Thyroid gland (tissue), 4 donors: ENCODE data around the gene CHMP2B.

Source experiments
- CTCF ChIP-seq, 6 experiments: fragments of 200-600 bp in 3 of 6; fragments of 450-650 bp in 3 of 6; sonication (generic) in 3 of 6; IDR thresholded peaks; one replicate each; pipeline ENCODE4 v1.5.1; 2016 to 2019; ENCODE audit warnings: antibody characterized with exemption in 6 of 6, mild to moderate bottlenecking in 2 of 6, inconsistent platforms in 1 of 6, moderate library complexity in 1 of 6
- POLR2A ChIP-seq, 2 donors: fragments of 450-650 bp; IDR thresholded peaks; one replicate each; pipeline ENCODE4 v1.6.1; 2017; ENCODE audit warnings: antibody characterized with exemption in 2 of 2, mild to moderate bottlenecking in 2 of 2, moderate library complexity in 1 of 2

DNA sequence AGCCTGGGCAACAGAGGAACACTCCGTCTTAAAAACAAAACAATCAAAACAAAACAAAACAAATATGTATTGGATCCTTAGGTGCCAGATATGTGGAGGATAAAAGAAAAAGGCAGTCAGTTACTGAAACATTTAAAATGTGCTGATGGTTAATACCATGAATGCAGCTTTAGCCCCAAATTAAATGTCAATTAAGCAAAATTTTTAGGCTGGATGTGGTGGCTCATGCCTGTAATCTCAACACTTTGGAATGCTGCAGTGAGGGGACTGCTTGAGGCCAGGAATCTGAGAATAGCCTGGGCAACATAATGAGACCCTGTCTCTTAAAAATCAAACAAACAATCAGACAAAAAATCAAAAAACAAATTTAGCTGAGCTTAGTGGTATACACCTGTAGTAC lies 8.5 kb upstream of the CHMP2B start:
- TF ChIP-seq CTCF (IDR thresholded peaks at IDR 0.05) (no peak), POLR2A (IDR thresholded peaks at IDR 0.05) (no peak)
